Body of pancreas (tissue), 4 donors: ENCODE measurements around the gene DNER.

Experiments
- POLR2A ChIP-seq, 3 donors: fragments of 450-650 bp; IDR thresholded peaks; one replicate each; pipeline ENCODE4 v1.6.1; 2016; ENCODE audit warnings: antibody characterized with exemption in 3 of 3, mild to moderate bottlenecking in 2 of 3
- TF ChIP-seq, protein P1 (sequence below), 7 experiments: fragments of 450-650 bp in 4 of 7; fragments of 200-600 bp in 3 of 7; sonication (generic) in 3 of 7; IDR thresholded peaks; one replicate each; pipeline ENCODE4 v1.5.1; 2016 to 2019; ENCODE audit warnings: antibody characterized with exemption in 7 of 7

- TF ChIP-seq, protein P1, sequence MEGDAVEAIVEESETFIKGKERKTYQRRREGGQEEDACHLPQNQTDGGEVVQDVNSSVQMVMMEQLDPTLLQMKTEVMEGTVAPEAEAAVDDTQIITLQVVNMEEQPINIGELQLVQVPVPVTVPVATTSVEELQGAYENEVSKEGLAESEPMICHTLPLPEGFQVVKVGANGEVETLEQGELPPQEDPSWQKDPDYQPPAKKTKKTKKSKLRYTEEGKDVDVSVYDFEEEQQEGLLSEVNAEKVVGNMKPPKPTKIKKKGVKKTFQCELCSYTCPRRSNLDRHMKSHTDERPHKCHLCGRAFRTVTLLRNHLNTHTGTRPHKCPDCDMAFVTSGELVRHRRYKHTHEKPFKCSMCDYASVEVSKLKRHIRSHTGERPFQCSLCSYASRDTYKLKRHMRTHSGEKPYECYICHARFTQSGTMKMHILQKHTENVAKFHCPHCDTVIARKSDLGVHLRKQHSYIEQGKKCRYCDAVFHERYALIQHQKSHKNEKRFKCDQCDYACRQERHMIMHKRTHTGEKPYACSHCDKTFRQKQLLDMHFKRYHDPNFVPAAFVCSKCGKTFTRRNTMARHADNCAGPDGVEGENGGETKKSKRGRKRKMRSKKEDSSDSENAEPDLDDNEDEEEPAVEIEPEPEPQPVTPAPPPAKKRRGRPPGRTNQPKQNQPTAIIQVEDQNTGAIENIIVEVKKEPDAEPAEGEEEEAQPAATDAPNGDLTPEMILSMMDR (IDR thresholded peaks at IDR 0.05): no peak
- no peak for TF ChIP-seq POLR2A (IDR thresholded peaks at IDR 0.05)
These were observed 299.7 kb downstream of the DNER start for GRCh38 chr2:229414631-229415030.
